ENCODE data around the gene PRRG2. TPM values are rescaled to one million over a fixed set of nuclear protein-coding genes. Genes with fewer than 3 reads are reported as not detected.

Gene PRRG2
- total RNA-seq, 2 donors from 2014 or later: 2.3 to 10.8 TPM

- DNase-seq (ENCODE audit: low spot score in 2 of 2) (peak in 1 of 2 donors; percentile 78), ATAC-seq (peak; percentile 1 to 45)
- Mint-ChIP-seq H3K9me3 (no peaks in the 10 kb centered on the region), H3K36me3 (peaks cover 21 to 53% of the 10 kb centered on the region in 2 donors), H3K27ac (peak overlapping the region; percentile 96 to 98)
Observed at GRCh38 chr19:49554701-49555181, 26.4 kb upstream of the PRRG2 start.

GRCh38 chr19:49555600-49556411 lies 25.3 kb upstream of the PRRG2 start:
- DNase-seq (ENCODE audit: low spot score in 2 of 2): peak in 1 of 2 donors; percentile 71
- no peaks in the 10 kb centered on the region for H3K9me3 Mint-ChIP-seq
- H3K27ac Mint-ChIP-seq: peak overlapping the region in 1 of 2 donors; percentile 96
- peaks cover 22 to 61% of the 10 kb centered on the region in 2 donors for H3K36me3 Mint-ChIP-seq
- ATAC-seq: peak in 1 of 2 donors; percentile 62

- Mint-ChIP-seq H3K27ac (peak overlapping the region in 1 of 2 donors; percentile 97), H3K36me3 (peaks cover 22 to 57% of the 10 kb centered on the region in 2 donors), H3K9me3 (no peaks in the 10 kb centered on the region)
- ATAC-seq (peak in 1 of 2 donors; percentile 13), DNase-seq (ENCODE audit: low spot score in 2 of 2) (no peak)
Observed at GRCh38 chr19:49556412-49557398, 24.4 kb upstream of the PRRG2 start.

DNA sequence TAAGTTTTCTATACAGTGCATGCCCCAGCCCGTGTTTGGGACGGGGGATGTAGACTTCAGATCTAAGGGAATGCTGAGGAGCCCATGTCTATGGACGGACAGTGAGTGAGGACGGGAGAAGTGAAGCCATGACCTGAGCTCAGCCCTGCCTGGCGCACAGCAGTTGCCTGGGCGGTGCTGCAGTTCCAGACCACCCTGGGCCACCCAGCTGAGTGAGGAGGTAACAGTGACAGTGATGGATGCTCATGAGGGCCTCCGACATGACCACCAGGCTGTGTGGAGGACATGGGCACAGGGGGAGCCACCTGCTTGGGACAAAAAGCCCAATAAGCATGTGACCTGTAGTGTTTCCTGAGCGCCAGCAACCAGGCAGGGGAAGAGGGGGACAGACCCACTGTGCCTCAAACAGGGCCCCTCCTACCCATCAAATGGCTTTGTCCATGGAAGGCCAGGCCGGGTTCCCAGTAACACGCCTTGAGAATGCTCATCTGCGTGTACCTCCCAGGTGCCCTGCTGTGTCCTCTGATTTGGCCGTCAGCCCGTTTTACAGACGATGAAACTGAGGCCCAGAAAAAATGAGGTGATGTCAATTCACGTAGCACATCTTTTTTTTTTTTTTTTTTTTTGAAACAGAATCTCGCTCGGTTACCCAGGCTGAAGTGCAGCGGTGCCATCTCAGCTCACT lies 23.3 kb upstream of the PRRG2 start:
- no peak for ATAC-seq
- H3K36me3 Mint-ChIP-seq: peaks cover 22 to 51% of the 10 kb centered on the region in 2 donors

GRCh38 chr19:49558591-49558990 lies 22.5 kb upstream of the PRRG2 start:
- Mint-ChIP-seq H3K36me3 (peaks cover 22 to 47% of the 10 kb centered on the region in 2 donors), H3K27ac (peak overlapping the region; percentile 88 to 97), H3K9me3 (no peaks in the 10 kb centered on the region)
- DNase-seq (ENCODE audit: low spot score in 2 of 2) (no peak), ATAC-seq (peak in 1 of 2 donors; percentile 18)

More for the DNA sequence above, 23.3 kb upstream of the PRRG2 start:
- no peak for DNase-seq (ENCODE audit: low spot score in 2 of 2)
- H3K27ac Mint-ChIP-seq: peak overlapping the region; percentile 5 to 97
- no peaks in the 10 kb centered on the region for H3K9me3 Mint-ChIP-seq

GRCh38 chr19:49559443-49559842 lies 21.7 kb upstream of the PRRG2 start:
- ATAC-seq (no peak), DNase-seq (ENCODE audit: low spot score in 2 of 2) (no peak)
- no peaks in the 10 kb centered on the region for H3K9me3 Mint-ChIP-seq

GRCh38 chr19:49559928-49560327 lies 21.2 kb upstream of the PRRG2 start:
- peak overlapping the region; percentile 97 to 98 for H3K27ac Mint-ChIP-seq
- no peaks in the 10 kb centered on the region for H3K9me3 Mint-ChIP-seq
- peaks cover 26 to 51% of the 10 kb centered on the region in 2 donors for H3K36me3 Mint-ChIP-seq
- DNase-seq (ENCODE audit: low spot score in 2 of 2): no peak
- peak in 1 of 2 donors; percentile 9 for ATAC-seq

More at GRCh38 chr19:49559443-49559842, 21.7 kb upstream of the PRRG2 start:
- Mint-ChIP-seq H3K36me3 (peaks cover 26 to 51% of the 10 kb centered on the region in 2 donors), H3K27ac (peak overlapping the region; percentile 68 to 97)

DNA sequence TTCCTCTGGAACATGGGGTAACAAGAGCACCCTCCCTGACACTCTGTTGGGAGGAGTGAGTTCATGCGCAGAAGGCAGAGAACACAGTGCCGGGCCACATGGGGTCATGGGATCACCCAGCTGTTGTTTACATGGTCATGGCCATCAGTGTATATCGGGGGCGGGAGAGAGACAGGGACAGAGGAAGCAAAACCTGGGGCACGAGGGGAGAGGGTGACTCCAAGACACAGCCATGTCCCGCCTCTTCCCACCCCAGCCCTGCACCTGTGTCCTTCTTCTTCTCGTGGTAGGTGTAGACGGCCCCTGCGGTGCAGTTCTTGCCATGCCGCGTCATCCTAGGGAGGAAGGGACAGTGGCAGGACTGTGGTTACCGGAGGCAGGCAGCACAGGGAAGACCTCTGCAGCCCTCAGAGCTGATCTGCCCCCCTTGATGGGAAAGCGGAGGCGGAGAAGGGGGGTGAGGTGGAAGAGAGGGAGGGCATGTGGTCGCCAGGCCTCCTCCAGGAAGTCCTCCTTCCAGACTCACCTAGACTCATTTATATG lies 20.7 kb upstream of the PRRG2 start:
- no peak for DNase-seq (ENCODE audit: low spot score in 2 of 2)
- ATAC-seq: peak; percentile 1 to 44
- H3K36me3 Mint-ChIP-seq: peaks cover 26 to 51% of the 10 kb centered on the region in 2 donors
- H3K9me3 Mint-ChIP-seq: no peaks in the 10 kb centered on the region
- H3K27ac Mint-ChIP-seq: peak overlapping the region; percentile 97 to 98

- H3K9me3 Mint-ChIP-seq: no peaks in the 10 kb centered on the region
- peaks cover 6 to 34% of the 10 kb centered on the region in 2 donors for H3K36me3 Mint-ChIP-seq
- peak overlapping the region; percentile 84 to 94 for H3K27ac Mint-ChIP-seq
- ATAC-seq: peak; percentile 78 to 79
- DNase-seq (ENCODE audit: low spot score in 2 of 2): no peak
Observed at GRCh38 chr19:49564616-49565045, 16.5 kb upstream of the PRRG2 start.

- H3K36me3 Mint-ChIP-seq: peaks cover 4 to 28% of the 10 kb centered on the region in 2 donors
- ATAC-seq (no peak), DNase-seq (ENCODE audit: low spot score in 2 of 2) (no peak)
- H3K9me3 Mint-ChIP-seq: no peaks in the 10 kb centered on the region
- H3K27ac Mint-ChIP-seq: peak overlapping the region in 1 of 2 donors; percentile 84
Observed at GRCh38 chr19:49565261-49565660, 15.9 kb upstream of the PRRG2 start.

- H3K27ac Mint-ChIP-seq: peak overlapping the region in 1 of 2 donors; percentile 36
- no peak for DNase-seq (ENCODE audit: low spot score in 2 of 2)
Observed at GRCh38 chr19:49566302-49566701, 14.8 kb upstream of the PRRG2 start.

DNA sequence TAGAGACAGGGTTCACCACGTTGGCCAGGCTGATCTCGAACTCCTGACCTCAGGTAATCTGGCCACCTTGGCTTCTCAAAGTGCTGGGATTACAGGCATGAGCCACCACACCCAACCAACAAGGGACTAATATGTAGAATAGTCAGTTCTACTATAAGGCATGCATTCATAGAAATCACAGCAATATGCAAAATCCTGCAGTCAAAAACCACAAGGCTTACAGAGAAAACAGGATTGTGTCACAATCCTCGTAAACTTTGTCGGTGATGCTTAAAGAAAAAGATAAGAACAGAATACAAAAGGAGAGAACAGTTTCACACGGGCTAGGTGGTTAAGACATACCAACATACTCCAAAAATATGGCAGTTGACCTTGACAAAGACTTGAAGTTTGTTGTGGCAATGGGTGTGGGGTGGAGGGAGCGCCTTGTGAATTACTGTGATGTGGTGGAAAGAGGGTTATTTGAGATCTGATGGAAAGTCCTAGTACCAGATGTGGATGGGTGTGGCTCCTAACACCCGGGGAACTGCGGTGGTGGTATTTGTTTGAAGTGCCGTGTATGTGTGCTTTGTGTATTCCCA lies 13.2 kb upstream of the PRRG2 start:
- peak overlapping the region; percentile 73 to 91 for H3K27ac Mint-ChIP-seq
- no peaks in the 10 kb centered on the region for H3K9me3 Mint-ChIP-seq
- DNase-seq (ENCODE audit: low spot score in 2 of 2) (no peak), ATAC-seq (peak; percentile 56 to 67)
- H3K36me3 Mint-ChIP-seq: peaks cover 4 to 24% of the 10 kb centered on the region in 2 donors

More at GRCh38 chr19:49566302-49566701, 14.8 kb upstream of the PRRG2 start:
- H3K36me3 Mint-ChIP-seq: peaks cover 4 to 24% of the 10 kb centered on the region in 2 donors
- no peak for ATAC-seq
- no peaks in the 10 kb centered on the region for H3K9me3 Mint-ChIP-seq

DNA sequence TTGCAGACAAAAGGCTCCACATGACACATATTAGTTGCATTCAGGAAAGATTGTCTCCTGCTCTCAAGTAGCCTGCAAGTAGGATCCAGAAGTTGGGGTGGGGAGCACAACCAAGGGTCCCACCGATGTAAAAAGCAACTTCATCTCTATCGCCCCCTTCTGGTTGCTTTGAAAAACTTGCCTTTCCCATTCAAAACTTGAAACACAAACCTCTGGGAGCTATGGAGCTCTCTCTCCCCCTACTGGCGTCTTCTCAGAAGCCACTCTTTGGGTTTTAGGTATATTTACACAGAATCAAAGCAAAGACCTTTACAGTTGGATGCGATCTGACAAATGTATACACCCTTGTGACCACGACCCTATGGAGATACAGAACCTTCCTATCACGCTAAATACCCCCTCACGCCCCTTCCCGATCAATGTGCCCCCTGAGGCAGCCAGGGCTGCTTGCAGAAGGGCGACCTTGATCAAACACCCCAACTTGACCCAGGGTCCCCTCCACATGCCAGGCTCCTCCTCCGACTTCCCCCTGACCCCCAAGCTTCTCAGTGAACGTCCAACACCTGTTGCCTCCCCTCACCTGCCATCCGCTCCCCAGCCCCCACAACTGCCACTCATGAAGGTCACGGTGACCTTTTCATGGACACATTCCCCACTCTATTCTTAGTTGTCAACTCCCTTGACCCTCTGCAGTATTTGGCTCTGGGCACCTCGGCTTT lies 10.8 kb upstream of the PRRG2 start:
- DNase-seq (ENCODE audit: low spot score in 2 of 2): no peak
- no peaks in the 10 kb centered on the region for H3K9me3 Mint-ChIP-seq
- peaks cover 6 to 8% of the 10 kb centered on the region in 2 donors for H3K36me3 Mint-ChIP-seq
- peak overlapping the region; percentile 26 to 34 for H3K27ac Mint-ChIP-seq
- peak; percentile 44 to 47 for ATAC-seq

DNA sequence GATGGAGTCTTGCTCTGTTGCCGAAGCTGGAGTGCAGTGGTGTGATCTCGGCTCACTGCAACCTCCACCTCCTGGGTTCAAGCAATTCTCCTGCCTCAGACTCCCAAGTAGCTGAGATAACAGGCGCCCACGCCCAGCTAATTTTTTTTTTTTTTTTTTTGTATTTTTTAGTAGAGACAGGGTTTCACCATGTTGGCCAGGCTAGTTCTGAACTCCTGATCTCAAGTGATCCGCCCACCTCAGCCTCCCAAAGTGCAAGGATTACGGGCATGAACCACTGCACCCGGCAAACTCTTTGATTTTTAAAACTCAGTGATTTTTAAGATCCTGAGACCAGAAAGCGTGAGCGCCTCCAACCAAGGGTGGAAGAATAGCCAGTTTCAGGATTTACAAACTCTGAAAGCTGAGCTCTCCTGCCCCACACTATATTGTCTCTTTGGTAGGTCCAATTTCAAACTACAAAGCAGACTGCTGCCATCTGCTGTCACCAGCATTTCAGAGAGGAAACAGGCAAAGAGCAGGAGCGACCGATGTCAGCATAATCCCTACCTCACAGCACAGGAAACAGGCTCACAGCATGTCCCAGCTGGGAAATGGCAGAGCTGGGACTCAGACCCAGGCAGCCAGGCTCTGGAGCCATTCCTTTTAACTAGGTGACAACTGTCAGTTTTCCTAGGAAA lies 10.0 kb upstream of the PRRG2 start:
- no peak for DNase-seq (ENCODE audit: low spot score in 2 of 2)
- peak overlapping the region in 1 of 2 donors; percentile 34 for H3K27ac Mint-ChIP-seq
- peaks cover 2 to 6% of the 10 kb centered on the region in 2 donors for H3K36me3 Mint-ChIP-seq
- H3K9me3 Mint-ChIP-seq: no peaks in the 10 kb centered on the region
- ATAC-seq: no peak

All from activated naive CD4-positive, alpha-beta T cell treated with anti-CD3 and anti-CD28 coated beads, Interleukin-2, amount 50 U/mL, for 72 hours (primary cell).